HFF-Myc (cell line): Measurements from ENCODE around the gene SLC6A5.

ENCODE experiments used
- DNase-seq: peaks from one replicate; pipeline ENCODE4 v3.0.0-alpha.2; 2011; ENCODE audit warnings: low read depth; ENCODE audit errors: extremely low read depth
- H3K4me3 ChIP-seq: replicated peaks from 2 replicates; pipeline ENCODE4 v1.5.1; 2011; ENCODE audit warnings: low read depth, mild to moderate bottlenecking, control low read depth, low read length
- TF ChIP-seq, protein P1 (sequence below): IDR thresholded peaks from 2 replicates; pipeline ENCODE4 v1.5.1; 2012; ENCODE audit warnings: mild to moderate bottlenecking, low read depth, low read length, control low read depth; ENCODE audit errors: missing control alignments

Gene SLC6A5

DNA sequence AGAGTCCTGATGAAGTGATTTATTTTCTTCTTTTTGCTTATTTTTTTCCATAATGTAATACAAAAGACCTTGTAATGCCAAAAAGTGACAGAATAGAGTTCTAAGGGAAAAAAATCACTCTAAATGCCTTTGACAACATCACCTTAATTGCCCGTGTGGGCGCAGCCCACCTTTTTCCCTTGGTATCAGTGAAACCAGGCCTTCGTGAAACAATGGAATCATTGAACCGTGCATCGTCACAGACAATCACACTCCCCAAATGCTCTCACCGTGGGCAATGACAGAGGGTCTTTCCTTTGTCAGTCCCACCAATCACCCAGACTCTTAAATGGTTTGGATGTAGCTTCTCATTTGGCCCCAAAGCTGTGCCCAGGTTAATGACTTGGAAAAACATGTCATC, 9.6 kb upstream of the SLC6A5 start:
- TF ChIP-seq, protein P1, sequence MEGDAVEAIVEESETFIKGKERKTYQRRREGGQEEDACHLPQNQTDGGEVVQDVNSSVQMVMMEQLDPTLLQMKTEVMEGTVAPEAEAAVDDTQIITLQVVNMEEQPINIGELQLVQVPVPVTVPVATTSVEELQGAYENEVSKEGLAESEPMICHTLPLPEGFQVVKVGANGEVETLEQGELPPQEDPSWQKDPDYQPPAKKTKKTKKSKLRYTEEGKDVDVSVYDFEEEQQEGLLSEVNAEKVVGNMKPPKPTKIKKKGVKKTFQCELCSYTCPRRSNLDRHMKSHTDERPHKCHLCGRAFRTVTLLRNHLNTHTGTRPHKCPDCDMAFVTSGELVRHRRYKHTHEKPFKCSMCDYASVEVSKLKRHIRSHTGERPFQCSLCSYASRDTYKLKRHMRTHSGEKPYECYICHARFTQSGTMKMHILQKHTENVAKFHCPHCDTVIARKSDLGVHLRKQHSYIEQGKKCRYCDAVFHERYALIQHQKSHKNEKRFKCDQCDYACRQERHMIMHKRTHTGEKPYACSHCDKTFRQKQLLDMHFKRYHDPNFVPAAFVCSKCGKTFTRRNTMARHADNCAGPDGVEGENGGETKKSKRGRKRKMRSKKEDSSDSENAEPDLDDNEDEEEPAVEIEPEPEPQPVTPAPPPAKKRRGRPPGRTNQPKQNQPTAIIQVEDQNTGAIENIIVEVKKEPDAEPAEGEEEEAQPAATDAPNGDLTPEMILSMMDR = no peak
- H3K4me3 ChIP-seq = no peak overlapping the region
- no peak for DNase-seq

DNA sequence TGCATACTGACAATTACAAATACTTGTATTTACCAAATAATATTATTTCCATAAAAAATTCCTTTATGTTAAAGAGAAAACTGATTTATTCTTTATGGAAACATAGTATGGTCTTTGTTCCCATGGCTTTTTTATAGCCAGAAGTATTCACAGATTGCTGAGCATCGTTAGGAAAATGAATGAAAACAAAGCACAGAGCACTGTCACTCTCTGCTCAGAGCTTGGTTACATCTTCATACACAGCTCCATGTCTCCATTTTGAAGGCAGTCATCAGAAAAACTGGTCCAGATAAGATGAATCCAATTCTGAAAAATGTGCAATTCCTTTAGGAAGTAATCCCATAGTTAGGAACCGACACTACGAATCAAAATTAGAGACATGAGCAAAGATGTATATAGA, 9.0 kb upstream of the SLC6A5 start:
- TF ChIP-seq, protein P1 = no peak
- no peak overlapping the region for H3K4me3 ChIP-seq
- no peak for DNase-seq

DNA sequence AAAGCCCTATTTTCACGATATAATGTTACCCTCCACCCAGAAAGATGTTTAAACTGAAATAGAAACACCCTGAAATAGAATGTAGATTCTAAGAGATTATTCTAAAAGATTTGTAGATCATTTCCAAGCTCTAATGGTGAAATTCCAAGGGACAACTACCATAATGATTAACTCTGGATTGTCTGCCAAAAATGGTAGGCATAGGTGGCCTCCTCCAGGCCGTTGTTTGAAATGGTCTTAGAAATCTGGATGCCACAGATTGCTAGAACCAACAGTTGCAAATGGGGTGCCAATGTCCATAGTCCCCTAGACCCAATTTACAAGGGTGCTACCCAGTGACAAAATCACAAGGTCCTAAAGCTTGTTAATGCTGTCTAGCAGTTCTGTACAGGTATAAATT, 6.7 kb upstream of the SLC6A5 start:
- no peak for DNase-seq
- H3K4me3 ChIP-seq = no peak overlapping the region
- TF ChIP-seq, protein P1 = no peak

DNA sequence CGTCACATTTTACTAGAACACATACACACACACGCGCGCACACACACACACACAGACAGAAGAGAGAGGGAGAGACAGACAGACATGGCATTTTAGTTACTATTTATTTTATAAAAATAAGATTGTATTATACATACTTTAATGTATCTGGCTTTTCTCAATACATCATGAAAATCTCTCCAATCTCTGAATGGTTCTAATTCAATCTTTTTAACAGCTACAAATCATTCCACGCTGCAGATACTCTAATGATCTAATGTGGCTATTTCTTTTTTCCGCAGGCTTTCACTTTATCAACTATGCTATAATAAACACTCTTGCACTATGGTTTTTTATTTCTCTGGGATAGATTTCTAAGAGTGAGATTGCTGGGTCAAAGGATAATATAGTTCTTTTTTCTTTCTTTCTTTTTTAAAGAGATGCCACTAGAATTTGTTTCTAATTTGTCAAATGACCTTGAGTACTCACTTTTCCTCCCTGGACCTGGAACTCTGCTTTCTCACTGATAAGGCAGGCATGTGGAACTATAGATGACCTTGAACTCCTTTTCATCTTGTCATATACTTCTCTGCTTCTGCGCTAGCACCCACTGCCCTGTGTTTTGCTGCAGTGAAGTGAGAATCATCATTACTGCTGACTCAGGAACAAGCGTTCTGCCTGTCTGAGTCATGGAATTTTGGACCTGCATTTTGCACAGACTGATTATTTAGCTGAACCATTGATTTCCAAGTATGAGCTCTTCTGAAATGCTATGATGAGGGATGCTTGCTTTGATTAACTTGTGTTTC, 4.9 kb upstream of the SLC6A5 start:
- no peak overlapping the region for H3K4me3 ChIP-seq

DNA sequence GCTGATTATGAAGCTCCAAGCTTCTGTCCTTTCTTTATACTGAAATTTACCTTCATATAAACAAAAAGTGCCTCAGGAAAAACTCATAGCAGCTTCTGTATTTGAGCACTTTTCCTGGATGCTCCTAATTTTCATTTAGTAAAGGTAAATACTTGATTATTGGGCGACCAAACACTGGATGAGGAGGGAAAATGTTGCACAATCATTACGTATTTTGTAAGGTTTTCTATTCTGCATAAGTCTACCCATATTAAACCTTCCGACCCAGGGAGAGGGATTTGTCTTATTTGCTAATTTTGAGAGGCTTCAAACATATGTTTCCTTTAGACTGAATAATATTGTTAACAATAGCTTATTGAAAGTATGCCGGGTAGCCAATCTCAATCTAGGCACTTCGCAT, 4.3 kb upstream of the SLC6A5 start:
- TF ChIP-seq, protein P1 = no peak
- H3K4me3 ChIP-seq = no peak overlapping the region
- no peak for DNase-seq

More for the DNA sequence above, 4.9 kb upstream of the SLC6A5 start:
- TF ChIP-seq, protein P1 = no peak
- no peak for DNase-seq

DNA sequence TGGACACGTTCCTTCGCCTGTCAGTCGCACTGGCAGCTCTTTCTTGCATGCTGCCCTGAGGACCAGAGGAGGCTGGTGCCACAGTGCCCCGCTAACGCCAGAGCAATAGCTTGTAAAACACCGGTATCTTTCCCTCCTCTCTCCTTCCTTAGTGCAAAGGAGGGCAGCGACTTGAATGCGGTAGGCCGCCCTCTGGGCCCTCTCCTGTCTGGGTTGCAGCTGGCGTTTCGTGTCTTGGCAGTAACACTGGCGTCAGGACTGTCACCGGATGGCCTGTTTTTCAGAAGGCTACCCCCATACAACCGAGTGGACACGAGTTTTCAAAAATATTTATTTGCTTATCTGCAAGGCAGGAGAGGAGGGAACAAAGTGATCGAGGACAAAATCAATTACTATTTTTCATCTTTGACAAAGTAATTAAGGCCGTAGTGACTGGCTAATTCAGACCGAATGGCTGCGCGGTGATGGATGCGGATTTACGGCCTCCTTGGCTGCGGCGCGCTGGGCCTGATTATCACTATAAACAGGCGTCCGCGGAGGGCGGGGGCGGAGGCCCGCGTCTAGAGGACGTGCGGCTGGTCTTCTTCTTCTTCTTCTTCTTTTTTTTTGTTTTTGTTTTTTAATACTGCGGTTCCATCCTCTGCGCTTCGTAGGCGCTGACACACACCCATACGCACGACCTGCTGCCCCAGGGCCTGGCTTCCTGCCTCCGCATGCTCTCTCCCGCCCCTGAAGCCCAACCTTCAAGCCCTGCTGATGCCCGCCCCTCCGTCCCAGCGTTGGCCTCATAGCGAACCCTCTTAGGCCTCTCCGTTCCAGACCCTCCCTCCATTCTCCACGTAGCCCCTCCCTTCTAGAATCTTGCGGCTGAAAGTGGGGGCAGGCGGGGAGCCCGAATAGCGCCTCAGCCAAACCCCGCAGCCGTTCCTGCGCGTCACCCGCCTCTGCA, 2.9 kb upstream of the SLC6A5 start:
- DNase-seq = no peak
- TF ChIP-seq, protein P1 = no peak
- no peak overlapping the region for H3K4me3 ChIP-seq
